ENCODE measurements around the gene IL18. TPM values are rescaled to one million over a fixed set of nuclear protein-coding genes. Genes with fewer than 3 reads are reported as not detected.
"Not testable (repeated sequence)": the region's sequence is repeated elsewhere in the genome, so short reads cannot be mapped to it uniquely, and the experiment has no call there.

IL18 gene
- total RNA-seq, 1 donor from 2014 or later, result 5.3 TPM

GRCh38 chr11:112195951-112196351 lies 32.1 kb upstream of the IL18 start:
- H3K27me3 Mint-ChIP-seq (ENCODE audit: low read depth, unreplicated experiment), result peaks cover 12% of the 10 kb centered on the region
- Histone ChIP-seq H3K9ac (ENCODE audit: low read length) (no peak overlapping the region), H3K36me3 (ENCODE audit: insufficient read depth, low read length) (no peaks in the 10 kb centered on the region)

GRCh38 chr11:112195113-112195512 lies 31.2 kb upstream of the IL18 start:
- FAIRE-seq, result not testable (repeated sequence)

More at GRCh38 chr11:112195951-112196351, 32.1 kb upstream of the IL18 start:
- Histone ChIP-seq H4K20me1 (ENCODE audit: insufficient read depth, low read length) (no peaks in the 10 kb centered on the region), H2AFZ (ENCODE audit: low read depth, low read length) (no peak overlapping the region), H3K27ac (ENCODE audit: low read depth, low read length) (no peak overlapping the region), H3K27me3 (ENCODE audit: insufficient read depth, low read length) (no peaks in the 10 kb centered on the region), H3K9me3 (ENCODE audit: insufficient read depth, low read depth, low read length) (no peaks in the 10 kb centered on the region), H3K79me2 (ENCODE audit: insufficient read depth, low read length) (no peaks in the 10 kb centered on the region), H3K4me3 (ENCODE audit: insufficient read depth, low read depth, low read length) (no peak overlapping the region), H3K4me2 (ENCODE audit: low read length) (no peak overlapping the region), H3K4me1 (ENCODE audit: insufficient read depth, low read length) (no peaks in the 10 kb centered on the region)
- no peak overlapping the region for H3K4me3 Mint-ChIP-seq (ENCODE audit: unreplicated experiment)
- no peaks in the 10 kb centered on the region for H3K4me1 Mint-ChIP-seq (ENCODE audit: low read depth, unreplicated experiment)
- FAIRE-seq (no peak), DNase-seq (ENCODE audit: low read depth) (peak; percentile 36)
- H3K9me3 Mint-ChIP-seq (ENCODE audit: unreplicated experiment), result peaks cover 4% of the 10 kb centered on the region
- TF ChIP-seq CTCF (IDR thresholded peaks at IDR 0.05; ENCODE audit: insufficient read depth, low read depth, low read length) (no peak), EZH2 (IDR thresholded peaks at IDR 0.05; ENCODE audit: insufficient read depth, low read length) (no peak)
- H3K27ac Mint-ChIP-seq (ENCODE audit: unreplicated experiment), result no peak overlapping the region
- peaks cover 2% of the 10 kb centered on the region for H3K36me3 Mint-ChIP-seq (ENCODE audit: low read depth, unreplicated experiment)

GRCh38 chr11:112186304-112186703 lies 22.4 kb upstream of the IL18 start:
- H3K9me3 ChIP-seq (ENCODE audit: insufficient read depth, low read depth, low read length), result no peaks in the 10 kb centered on the region
- no peak overlapping the region for H3K27ac ChIP-seq (ENCODE audit: low read depth, low read length)
- Mint-ChIP-seq H3K4me3 (ENCODE audit: unreplicated experiment) (no peak overlapping the region), H3K27me3 (ENCODE audit: low read depth, unreplicated experiment) (peaks cover 5% of the 10 kb centered on the region), H3K9me3 (ENCODE audit: unreplicated experiment) (no peaks in the 10 kb centered on the region), H3K4me1 (ENCODE audit: low read depth, unreplicated experiment) (no peaks in the 10 kb centered on the region), H3K27ac (ENCODE audit: unreplicated experiment) (no peak overlapping the region), H3K36me3 (ENCODE audit: low read depth, unreplicated experiment) (no peaks in the 10 kb centered on the region)
- no peak overlapping the region for H2AFZ ChIP-seq (ENCODE audit: low read depth, low read length)
- no peak for FAIRE-seq
- H3K36me3 ChIP-seq (ENCODE audit: insufficient read depth, low read length), result no peaks in the 10 kb centered on the region
- H4K20me1 ChIP-seq (ENCODE audit: insufficient read depth, low read length), result no peaks in the 10 kb centered on the region
- no peaks in the 10 kb centered on the region for H3K4me1 ChIP-seq (ENCODE audit: insufficient read depth, low read length)
- no peaks in the 10 kb centered on the region for H3K79me2 ChIP-seq (ENCODE audit: insufficient read depth, low read length)
- no peak overlapping the region for H3K9ac ChIP-seq (ENCODE audit: low read length)
- no peak for TF ChIP-seq EZH2 (IDR thresholded peaks at IDR 0.05; ENCODE audit: insufficient read depth, low read length)
- TF ChIP-seq CTCF (IDR thresholded peaks at IDR 0.05; ENCODE audit: insufficient read depth, low read depth, low read length), result no peak
- H3K27me3 ChIP-seq (ENCODE audit: insufficient read depth, low read length), result no peaks in the 10 kb centered on the region
- H3K4me2 ChIP-seq (ENCODE audit: low read length), result no peak overlapping the region
- H3K4me3 ChIP-seq (ENCODE audit: insufficient read depth, low read depth, low read length), result no peak overlapping the region
- no peak for DNase-seq (ENCODE audit: low read depth)

More at GRCh38 chr11:112195113-112195512, 31.2 kb upstream of the IL18 start:
- not testable (repeated sequence) for H3K27ac Mint-ChIP-seq (ENCODE audit: unreplicated experiment); H3K27ac ChIP-seq (ENCODE audit: low read depth, low read length); H3K4me1 Mint-ChIP-seq (ENCODE audit: low read depth, unreplicated experiment); H3K4me1 ChIP-seq (ENCODE audit: insufficient read depth, low read length); H3K9ac ChIP-seq (ENCODE audit: low read length); H3K9me3 Mint-ChIP-seq (ENCODE audit: unreplicated experiment); H3K36me3 ChIP-seq (ENCODE audit: insufficient read depth, low read length); H4K20me1 ChIP-seq (ENCODE audit: insufficient read depth, low read length); DNase-seq (ENCODE audit: low read depth); H3K36me3 Mint-ChIP-seq (ENCODE audit: low read depth, unreplicated experiment); H3K4me2 ChIP-seq (ENCODE audit: low read length); H3K9me3 ChIP-seq (ENCODE audit: insufficient read depth, low read depth, low read length); H3K79me2 ChIP-seq (ENCODE audit: insufficient read depth, low read length); H3K4me3 Mint-ChIP-seq (ENCODE audit: unreplicated experiment); H2AFZ ChIP-seq (ENCODE audit: low read depth, low read length); H3K27me3 ChIP-seq (ENCODE audit: insufficient read depth, low read length); H3K4me3 ChIP-seq (ENCODE audit: insufficient read depth, low read depth, low read length)
- peaks cover 12% of the 10 kb centered on the region for H3K27me3 Mint-ChIP-seq (ENCODE audit: low read depth, unreplicated experiment)
